HepG2 (cell line): Measurements from ENCODE around the gene CSNK1D. TPM values are rescaled to one million over a fixed set of nuclear protein-coding genes. Genes with fewer than 3 reads are reported as not detected.

Experiments
- CBFB ChIP-seq: sonication (generic); formaldehyde crosslinking; IDR thresholded peaks from 2 replicates; pipeline ENCODE4 v1.4.0; 2020; ENCODE audit warnings: missing genetic modification reagents
- CTCF ChIP-seq: sonication (generic); formaldehyde crosslinking; IDR thresholded peaks from 2 replicates; pipeline ENCODE4 v1.5.0; 2020; ENCODE audit warnings: mild to moderate bottlenecking, missing genetic modification reagents, moderate library complexity
- DR1 ChIP-seq: sonication (generic); formaldehyde crosslinking; IDR thresholded peaks from 2 replicates; pipeline ENCODE4 v1.8.0; 2021; ENCODE audit warnings: mild to moderate bottlenecking, missing genetic modification reagents, inconsistent platforms
- EED ChIP-seq: sonication (generic); formaldehyde crosslinking; IDR thresholded peaks from 2 replicates; pipeline ENCODE4 v1.5.0; 2020; ENCODE audit warnings: mild to moderate bottlenecking, missing genetic modification reagents
- MED8 ChIP-seq: sonication (generic); formaldehyde crosslinking; IDR thresholded peaks from 2 replicates; pipeline ENCODE4 v1.8.1; 2023; ENCODE audit warnings: mild to moderate bottlenecking, missing genetic modification reagents; ENCODE audit not compliant: insufficient replicate concordance
- MZF1 ChIP-seq: sonication (generic); formaldehyde crosslinking; IDR thresholded peaks from 2 replicates; pipeline ENCODE4 v1.8.1; 2023; ENCODE audit warnings: mild to moderate bottlenecking, missing genetic modification reagents, borderline replicate concordance
- TCF12 ChIP-seq, 2 experiments: fragments of 450-650 bp in 1 of 2; sonication (generic) in 1 of 2; formaldehyde crosslinking in 1 of 2; IDR thresholded peaks; 2 replicates each; pipeline versions ENCODE4 v1.6.1 to v1.8.0; 2017 to 2022; ENCODE audit warnings: antibody characterized with exemption in 1 of 2, mild to moderate bottlenecking in 1 of 2, missing genetic modification reagents in 1 of 2, moderate library complexity in 1 of 2
- TGIF2 ChIP-seq: IDR thresholded peaks from 2 replicates; pipeline ENCODE4 v1.6.1; 2016; ENCODE audit warnings: control low read depth, missing compliant biosample characterization
- ZBTB20 ChIP-seq: sonication (generic); formaldehyde crosslinking; IDR thresholded peaks from 2 replicates; pipeline ENCODE4 v1.8.1; 2023; ENCODE audit warnings: missing genetic modification reagents, low read depth, mild to moderate bottlenecking, borderline replicate concordance
- ZBTB38 ChIP-seq: sonication (generic); formaldehyde crosslinking; IDR thresholded peaks from 2 replicates; pipeline ENCODE4 v1.5.1; 2020; ENCODE audit warnings: mild to moderate bottlenecking, missing genetic modification reagents
- ZMYM2 ChIP-seq: sonication (generic); formaldehyde crosslinking; IDR thresholded peaks from 2 replicates; pipeline ENCODE4 v1.8.0; 2022; ENCODE audit warnings: mild to moderate bottlenecking, missing genetic modification reagents
- ZNF430 ChIP-seq: sonication (generic); formaldehyde crosslinking; IDR thresholded peaks from 2 replicates; pipeline ENCODE4 v1.9.0; 2021; ENCODE audit warnings: mild to moderate bottlenecking, missing genetic modification reagents
- ZNF557 ChIP-seq: sonication (generic); formaldehyde crosslinking; IDR thresholded peaks from 2 replicates; pipeline ENCODE4 v1.4.0; 2020; ENCODE audit warnings: missing genetic modification reagents
- ZNF83 ChIP-seq: sonication (generic); formaldehyde crosslinking; IDR thresholded peaks from 2 replicates; pipeline ENCODE4 v1.4.0; 2020; ENCODE audit warnings: missing genetic modification reagents, mild to moderate bottlenecking, borderline replicate concordance
- polyA plus RNA-seq, 8 experiments: library from polyadenylated mRNA; depleted of rRNA in 3 of 8; stranded (reverse) in 7 of 8; unstranded in 1 of 8; fragments of >200 nt; fragmentation: Illumina TruSeq in 4 of 8; extraction: Trizol in 4 of 8; gene quantifications; 2 replicates each; pipeline versions ENCODE4 v1.2.1 to v1.2.3, GENCODE V29; 2011 to 2016; ENCODE audit warnings: low read depth in 4 of 8, missing spikeins in 1 of 8, mixed read lengths in 1 of 8; ENCODE audit not compliant: insufficient read depth in 1 of 8
- total RNA-seq, 5 experiments: library from RNA; depleted of rRNA; stranded (reverse); fragments of >200 nt; fragmentation: Illumina TruSeq; extraction: Trizol; gene quantifications; 2 replicates each; pipeline ENCODE4 v1.2.3, GENCODE V29; 2016; ENCODE audit warnings: low read depth in 1 of 5
- TF ChIP-seq, protein P1 (sequence below): sonication (generic); formaldehyde crosslinking; IDR thresholded peaks from 2 replicates; pipeline ENCODE4 v1.4.0; 2020; ENCODE audit warnings: missing genetic modification reagents, mild to moderate bottlenecking, borderline replicate concordance
- TF ChIP-seq, protein P2 (sequence below): IDR thresholded peaks from 2 replicates; pipeline ENCODE4 v1.6.1; 2016; ENCODE audit warnings: control low read depth
- TF ChIP-seq, protein P3 (sequence below): sonication (generic); formaldehyde crosslinking; IDR thresholded peaks from 2 replicates; pipeline ENCODE4 v1.5.0; 2020; ENCODE audit warnings: missing genetic modification reagents, mild to moderate bottlenecking, borderline replicate concordance
- TF ChIP-seq, protein P4 (sequence below): IDR thresholded peaks from 2 replicates; pipeline ENCODE4 v1.6.1; 2018; ENCODE audit warnings: missing genetic modification reagents, mild to moderate bottlenecking, missing compliant biosample characterization

The CSNK1D gene
- total and polyA plus RNA-seq, 2 of the 13 experiments (the other 11 are each of a cell fraction or from before 2014, with no cell fraction given): 31.5 to 128 TPM

DNA sequence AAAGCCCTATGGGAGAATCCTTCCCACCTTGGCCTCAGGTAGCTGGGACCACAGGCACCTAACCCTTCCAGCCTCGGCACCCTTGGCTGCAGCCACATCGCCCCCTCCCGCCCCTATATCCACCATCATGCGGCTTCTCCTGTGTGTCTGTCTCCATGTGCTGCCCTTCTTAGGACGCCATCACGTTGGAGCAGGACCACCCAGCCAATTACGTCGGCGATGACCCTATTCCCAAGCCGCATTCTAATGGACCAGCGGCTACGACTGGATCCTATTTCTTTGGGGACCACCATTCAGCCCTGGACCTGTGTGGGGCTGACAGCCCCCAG, 57.6 kb downstream of the CSNK1D start (continued):
- TF ChIP-seq, protein P1, sequence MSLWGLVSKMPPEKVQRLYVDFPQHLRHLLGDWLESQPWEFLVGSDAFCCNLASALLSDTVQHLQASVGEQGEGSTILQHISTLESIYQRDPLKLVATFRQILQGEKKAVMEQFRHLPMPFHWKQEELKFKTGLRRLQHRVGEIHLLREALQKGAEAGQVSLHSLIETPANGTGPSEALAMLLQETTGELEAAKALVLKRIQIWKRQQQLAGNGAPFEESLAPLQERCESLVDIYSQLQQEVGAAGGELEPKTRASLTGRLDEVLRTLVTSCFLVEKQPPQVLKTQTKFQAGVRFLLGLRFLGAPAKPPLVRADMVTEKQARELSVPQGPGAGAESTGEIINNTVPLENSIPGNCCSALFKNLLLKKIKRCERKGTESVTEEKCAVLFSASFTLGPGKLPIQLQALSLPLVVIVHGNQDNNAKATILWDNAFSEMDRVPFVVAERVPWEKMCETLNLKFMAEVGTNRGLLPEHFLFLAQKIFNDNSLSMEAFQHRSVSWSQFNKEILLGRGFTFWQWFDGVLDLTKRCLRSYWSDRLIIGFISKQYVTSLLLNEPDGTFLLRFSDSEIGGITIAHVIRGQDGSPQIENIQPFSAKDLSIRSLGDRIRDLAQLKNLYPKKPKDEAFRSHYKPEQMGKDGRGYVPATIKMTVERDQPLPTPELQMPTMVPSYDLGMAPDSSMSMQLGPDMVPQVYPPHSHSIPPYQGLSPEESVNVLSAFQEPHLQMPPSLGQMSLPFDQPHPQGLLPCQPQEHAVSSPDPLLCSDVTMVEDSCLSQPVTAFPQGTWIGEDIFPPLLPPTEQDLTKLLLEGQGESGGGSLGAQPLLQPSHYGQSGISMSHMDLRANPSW (CRISPR knock-in tag): no peak
- TF ChIP-seq ZBTB38 (CRISPR knock-in tag) (peak; percentile 58; the same call in 1 of the 2 replicates), TCF12 (IDR thresholded peaks at IDR 0.05) (no peak), TCF12 (CRISPR knock-in tag; IDR thresholded peaks at IDR 0.05) (no peak), ZNF557 (CRISPR knock-in tag) (no peak), TGIF2 (CRISPR knock-in tag) (no peak), CBFB (CRISPR knock-in tag) (0 out of 2 replicates have a peak, but pooled peaks have one; percentile 11), ZMYM2 (CRISPR knock-in tag) (no peak), ZNF83 (CRISPR knock-in tag) (0 out of 2 replicates have a peak, but pooled peaks have one; percentile 46), DR1 (CRISPR knock-in tag) (no peak), CTCF (CRISPR knock-in tag) (peak; percentile 5; the same call in 1 of the 2 replicates), ZBTB20 (CRISPR knock-in tag) (peak; percentile 15; the same call in 1 of the 2 replicates), ZNF430 (CRISPR knock-in tag) (no peak), MZF1 (CRISPR knock-in tag) (no peak), MED8 (peak; percentile 17), EED (CRISPR knock-in tag) (no peak)
- TF ChIP-seq, protein P2, sequence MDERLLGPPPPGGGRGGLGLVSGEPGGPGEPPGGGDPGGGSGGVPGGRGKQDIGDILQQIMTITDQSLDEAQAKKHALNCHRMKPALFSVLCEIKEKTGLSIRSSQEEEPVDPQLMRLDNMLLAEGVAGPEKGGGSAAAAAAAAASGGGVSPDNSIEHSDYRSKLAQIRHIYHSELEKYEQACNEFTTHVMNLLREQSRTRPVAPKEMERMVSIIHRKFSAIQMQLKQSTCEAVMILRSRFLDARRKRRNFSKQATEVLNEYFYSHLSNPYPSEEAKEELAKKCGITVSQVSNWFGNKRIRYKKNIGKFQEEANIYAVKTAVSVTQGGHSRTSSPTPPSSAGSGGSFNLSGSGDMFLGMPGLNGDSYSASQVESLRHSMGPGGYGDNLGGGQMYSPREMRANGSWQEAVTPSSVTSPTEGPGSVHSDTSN (CRISPR knock-in tag): no peak
- TF ChIP-seq, protein P3, sequence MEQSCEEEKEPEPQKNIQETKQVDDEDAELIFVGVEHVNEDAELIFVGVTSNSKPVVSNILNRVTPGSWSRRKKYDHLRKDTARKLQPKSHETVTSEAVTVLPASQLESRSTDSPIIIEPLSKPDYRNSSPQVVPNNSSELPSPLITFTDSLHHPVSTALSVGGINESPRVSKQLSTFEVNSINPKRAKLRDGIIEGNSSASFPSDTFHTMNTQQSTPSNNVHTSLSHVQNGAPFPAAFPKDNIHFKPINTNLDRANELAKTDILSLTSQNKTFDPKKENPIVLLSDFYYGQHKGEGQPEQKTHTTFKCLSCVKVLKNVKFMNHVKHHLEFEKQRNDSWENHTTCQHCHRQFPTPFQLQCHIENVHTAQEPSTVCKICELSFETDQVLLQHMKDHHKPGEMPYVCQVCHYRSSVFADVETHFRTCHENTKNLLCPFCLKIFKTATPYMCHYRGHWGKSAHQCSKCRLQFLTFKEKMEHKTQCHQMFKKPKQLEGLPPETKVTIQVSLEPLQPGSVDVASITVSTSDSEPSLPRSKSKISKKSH (CRISPR knock-in tag): 0 out of 2 replicates have a peak, but pooled peaks have one; percentile 4
- TF ChIP-seq, protein P4, sequence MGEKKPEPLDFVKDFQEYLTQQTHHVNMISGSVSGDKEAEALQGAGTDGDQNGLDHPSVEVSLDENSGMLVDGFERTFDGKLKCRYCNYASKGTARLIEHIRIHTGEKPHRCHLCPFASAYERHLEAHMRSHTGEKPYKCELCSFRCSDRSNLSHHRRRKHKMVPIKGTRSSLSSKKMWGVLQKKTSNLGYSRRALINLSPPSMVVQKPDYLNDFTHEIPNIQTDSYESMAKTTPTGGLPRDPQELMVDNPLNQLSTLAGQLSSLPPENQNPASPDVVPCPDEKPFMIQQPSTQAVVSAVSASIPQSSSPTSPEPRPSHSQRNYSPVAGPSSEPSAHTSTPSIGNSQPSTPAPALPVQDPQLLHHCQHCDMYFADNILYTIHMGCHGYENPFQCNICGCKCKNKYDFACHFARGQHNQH: 0 out of 2 replicates have a peak, but pooled peaks have one; percentile 8
